ENCODE data around the gene SPEF2. TPM values are rescaled to one million over a fixed set of nuclear protein-coding genes. Genes with fewer than 3 reads are reported as not detected.

SPEF2 gene
- polyA plus RNA-seq, 4 donors = 24.6 to 62.4 (median 45.8) TPM

GRCh38 chr5:35777358-35778087 lies 159.9 kb downstream of the SPEF2 start:
- peak; percentile 16 to 47 (median 24) for DNase-seq (ENCODE audit: low read depth in 4 of 4, low spot score in 3 of 4)

- no peak for DNase-seq (ENCODE audit: low read depth in 4 of 4, low spot score in 3 of 4)
Measured at GRCh38 chr5:35778259-35778769, 160.7 kb downstream of the SPEF2 start.

- no peak for DNase-seq (ENCODE audit: low read depth in 4 of 4, low spot score in 3 of 4)
Measured at GRCh38 chr5:35780236-35780635, 162.6 kb downstream of the SPEF2 start.

GRCh38 chr5:35781181-35781790 lies 163.6 kb downstream of the SPEF2 start:
- no peak for DNase-seq (ENCODE audit: low read depth in 4 of 4, low spot score in 3 of 4)

GRCh38 chr5:35783551-35783950 lies 165.9 kb downstream of the SPEF2 start:
- DNase-seq (ENCODE audit: low read depth in 4 of 4, low spot score in 3 of 4) = no peak

GRCh38 chr5:35785601-35786085 lies 168.0 kb downstream of the SPEF2 start:
- DNase-seq (ENCODE audit: low read depth in 4 of 4, low spot score in 3 of 4) = no peak

GRCh38 chr5:35788724-35789123 lies 171.1 kb downstream of the SPEF2 start:
- no peak for DNase-seq (ENCODE audit: low read depth in 4 of 4, low spot score in 3 of 4)

- no peak for DNase-seq (ENCODE audit: low read depth in 4 of 4, low spot score in 3 of 4)
Measured at GRCh38 chr5:35789732-35790456, 172.2 kb downstream of the SPEF2 start.

- no peak for DNase-seq (ENCODE audit: low read depth in 4 of 4, low spot score in 3 of 4)
Measured at GRCh38 chr5:35790457-35790822, 172.8 kb downstream of the SPEF2 start.

- DNase-seq (ENCODE audit: low read depth in 4 of 4, low spot score in 3 of 4) = no peak
Measured at GRCh38 chr5:35794328-35794619, 176.6 kb downstream of the SPEF2 start.

- DNase-seq (ENCODE audit: low read depth in 4 of 4, low spot score in 3 of 4) = no peak
Measured at GRCh38 chr5:35794684-35795375, 177.2 kb downstream of the SPEF2 start.

- DNase-seq (ENCODE audit: low read depth in 4 of 4, low spot score in 3 of 4) = no peak
Measured at GRCh38 chr5:35799181-35799580, 181.5 kb downstream of the SPEF2 start.

GRCh38 chr5:35799753-35800152 lies 182.1 kb downstream of the SPEF2 start:
- no peak for DNase-seq (ENCODE audit: low read depth in 4 of 4, low spot score in 3 of 4)

GRCh38 chr5:35803191-35803651 lies 185.6 kb downstream of the SPEF2 start:
- DNase-seq (ENCODE audit: low read depth in 4 of 4, low spot score in 3 of 4) = peak; percentile 24 to 36 (median 28)

GRCh38 chr5:35804201-35804653 lies 186.6 kb downstream of the SPEF2 start:
- no peak for DNase-seq (ENCODE audit: low read depth in 4 of 4, low spot score in 3 of 4)

- DNase-seq (ENCODE audit: low read depth in 4 of 4, low spot score in 3 of 4) = no peak
Measured at GRCh38 chr5:35804841-35805240, 187.2 kb downstream of the SPEF2 start.

- DNase-seq (ENCODE audit: low read depth in 4 of 4, low spot score in 3 of 4) = no peak
Measured at GRCh38 chr5:35810601-35811000, 192.9 kb downstream of the SPEF2 start.

- DNase-seq (ENCODE audit: low read depth in 4 of 4, low spot score in 3 of 4) = no peak
Measured at GRCh38 chr5:35811108-35811741, 193.6 kb downstream of the SPEF2 start.

- DNase-seq (ENCODE audit: low read depth in 4 of 4, low spot score in 3 of 4) = no peak
Measured at GRCh38 chr5:35813521-35813920, 195.9 kb downstream of the SPEF2 start.
